Testis (tissue), 3 donors: Measurements from ENCODE around the gene HSF4. TPM values are rescaled to one million over a fixed set of nuclear protein-coding genes. Genes with fewer than 3 reads are reported as not detected.
A peak's percentile ranks its signal among the peaks of the same experiment; 100 is the strongest.

Source experiments
- DNase-seq: peaks from one replicate; pipeline ENCODE4 v3.0.0-alpha.2; 2019
- H3K27ac ChIP-seq, 2 donors: fragments of 200-600 bp; sonication (generic); one replicate each; pipeline ENCODE4 v1.5.1; 2019
- H3K27me3 ChIP-seq: fragments of 200-600 bp; sonication (generic); one replicate; pipeline ENCODE4 v1.5.1; 2019
- H3K36me3 ChIP-seq: fragments of 200-600 bp; sonication (generic); one replicate; pipeline ENCODE4 v1.5.1; 2017; ENCODE audit warnings: low read depth; ENCODE audit errors: missing control alignments
- H3K4me1 ChIP-seq: fragments of 200-600 bp; sonication (generic); one replicate; pipeline ENCODE4 v1.5.1; 2019
- H3K4me3 ChIP-seq, 2 donors: fragments of 200-600 bp; sonication (generic); one replicate each; pipeline ENCODE4 v1.5.1; 2017 to 2019
- H3K9me3 ChIP-seq: fragments of 200-600 bp; sonication (generic); one replicate; pipeline ENCODE4 v1.5.1; 2017
- POLR2A ChIP-seq: fragments of 450-650 bp; IDR thresholded peaks from one replicate; pipeline ENCODE4 v1.6.1; 2017; ENCODE audit warnings: antibody characterized with exemption, mild to moderate bottlenecking, moderate library complexity
- WGBS, 2 donors: methylation state at CpG; one replicate each; pipeline ENCODE4 v1.1.5; 2018; 5-methylcytosine and 5-hydroxymethylcytosine counted together
- intact Hi-C: fragments of 100-400 bp; cut with DNase I; formaldehyde crosslinking; loops from one replicate; pipeline ENCODE4 v1.15.1; 2023; ENCODE audit warnings: low total_unique reads
- polyA plus RNA-seq: library from polyadenylated mRNA; stranded (reverse); fragments of 350-450 nt; fragmentation: Illumina TruSeq; extraction: RNeasy Lipid Tissue Mini Kit (QIAGEN cat#74804); gene quantifications from one replicate; pipeline ENCODE4 v1.2.3, GENCODE V29; 2014; ENCODE audit warnings: low read depth, low replicate concordance; ENCODE audit not compliant: insufficient read depth
- total RNA-seq, 2 donors: library from RNA; depleted of rRNA; stranded (reverse); fragments of >200 nt; gene quantifications; one replicate each; pipeline ENCODE4 v1.2.3, GENCODE V29; 2016
- TF ChIP-seq, protein P1 (sequence below), 3 experiments: fragments of 450-650 bp in 2 of 3; fragments of 200-600 bp in 1 of 3; sonication (generic) in 1 of 3; IDR thresholded peaks; one replicate each; pipeline ENCODE4 v1.5.1; 2016 to 2019; ENCODE audit warnings: antibody characterized with exemption in 3 of 3, mild to moderate bottlenecking in 2 of 3, moderate library complexity in 1 of 3

Gene HSF4
- total and polyA plus RNA-seq, 3 donors from 2014 or later = 20.2 to 78.3 (median 63.4) TPM

DNA sequence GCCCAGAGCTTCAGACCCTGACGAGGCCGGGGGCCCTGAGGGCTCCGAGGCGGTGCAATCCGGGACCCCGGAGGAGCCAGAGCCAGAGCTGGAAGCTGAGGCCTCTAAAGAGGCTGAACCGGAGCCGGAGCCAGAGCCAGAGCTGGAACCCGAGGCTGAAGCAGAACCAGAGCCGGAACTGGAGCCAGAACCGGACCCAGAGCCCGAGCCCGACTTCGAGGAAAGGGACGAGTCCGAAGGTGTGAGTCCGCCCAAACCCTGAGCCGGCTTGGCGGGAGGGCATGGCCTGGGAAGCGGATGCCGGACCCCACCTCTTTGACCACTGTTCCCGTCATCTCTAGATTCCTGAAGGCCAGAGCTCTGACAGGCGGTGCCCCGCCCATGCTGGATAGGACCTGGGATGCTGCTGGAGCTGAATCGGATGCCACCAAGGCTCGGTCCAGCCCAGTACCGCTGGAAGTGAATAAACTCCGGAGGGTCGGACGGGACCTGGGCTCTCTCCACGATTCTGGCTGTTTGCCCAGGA lies 10.2 kb downstream of the HSF4 start:
- DNase-seq = no peak
- Histone ChIP-seq H3K4me1 (peaks cover 31% of the 10 kb centered on the region), H3K4me3 (peak overlapping the region; percentile 37 to 48), H3K27me3 (no peaks in the 10 kb centered on the region), H3K27ac (peak overlapping the region; percentile 61 to 82), H3K9me3 (no peaks in the 10 kb centered on the region), H3K36me3 (no peaks in the 10 kb centered on the region)
- TF ChIP-seq POLR2A = no peak
- TF ChIP-seq, protein P1, sequence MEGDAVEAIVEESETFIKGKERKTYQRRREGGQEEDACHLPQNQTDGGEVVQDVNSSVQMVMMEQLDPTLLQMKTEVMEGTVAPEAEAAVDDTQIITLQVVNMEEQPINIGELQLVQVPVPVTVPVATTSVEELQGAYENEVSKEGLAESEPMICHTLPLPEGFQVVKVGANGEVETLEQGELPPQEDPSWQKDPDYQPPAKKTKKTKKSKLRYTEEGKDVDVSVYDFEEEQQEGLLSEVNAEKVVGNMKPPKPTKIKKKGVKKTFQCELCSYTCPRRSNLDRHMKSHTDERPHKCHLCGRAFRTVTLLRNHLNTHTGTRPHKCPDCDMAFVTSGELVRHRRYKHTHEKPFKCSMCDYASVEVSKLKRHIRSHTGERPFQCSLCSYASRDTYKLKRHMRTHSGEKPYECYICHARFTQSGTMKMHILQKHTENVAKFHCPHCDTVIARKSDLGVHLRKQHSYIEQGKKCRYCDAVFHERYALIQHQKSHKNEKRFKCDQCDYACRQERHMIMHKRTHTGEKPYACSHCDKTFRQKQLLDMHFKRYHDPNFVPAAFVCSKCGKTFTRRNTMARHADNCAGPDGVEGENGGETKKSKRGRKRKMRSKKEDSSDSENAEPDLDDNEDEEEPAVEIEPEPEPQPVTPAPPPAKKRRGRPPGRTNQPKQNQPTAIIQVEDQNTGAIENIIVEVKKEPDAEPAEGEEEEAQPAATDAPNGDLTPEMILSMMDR (IDR thresholded peaks at IDR 0.05) = no peak
- intact Hi-C loops = no loop called here
- 41 to 63% methylated on average over 17 to 31 of the region's 31 CpGs for WGBS, 2 donors

DNA sequence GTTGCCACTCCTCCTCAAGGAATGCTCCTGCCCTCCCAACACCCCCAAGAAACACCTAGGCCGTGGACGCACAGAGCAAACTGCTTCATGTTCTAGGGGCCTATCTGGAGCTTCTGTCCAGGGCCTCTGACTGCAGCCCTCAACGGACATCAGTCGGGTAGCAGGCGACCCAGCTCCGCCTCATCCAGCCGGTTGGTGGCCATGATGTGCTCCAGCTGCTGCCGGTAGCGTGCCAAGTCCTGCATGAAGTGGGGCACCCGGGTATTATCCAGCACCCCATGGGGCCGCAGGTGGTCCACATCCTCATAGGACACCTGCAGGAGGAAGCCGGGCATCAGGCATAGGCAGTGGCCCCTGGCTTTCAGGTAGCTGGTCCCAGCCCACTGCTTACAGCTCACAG lies 12.1 kb downstream of the HSF4 start:
- no peak for DNase-seq
- Histone ChIP-seq H3K36me3 (no peaks in the 10 kb centered on the region), H3K4me1 (peaks cover 16% of the 10 kb centered on the region), H3K4me3 (no peak overlapping the region), H3K27me3 (no peaks in the 10 kb centered on the region), H3K27ac (no peak overlapping the region), H3K9me3 (no peaks in the 10 kb centered on the region)
- intact Hi-C loops = no loop called here
- 93 to 94% methylated on average over 3 to 11 of the region's 12 CpGs for WGBS, 2 donors
- TF ChIP-seq, protein P1 (IDR thresholded peaks at IDR 0.05) = no peak
- TF ChIP-seq POLR2A = no peak

GRCh38 chr16:67177743-67178699 lies 13.5 kb downstream of the HSF4 start:
- 3 to 18% methylated on average over 27 to 42 of the region's 73 CpGs for WGBS, 2 donors
- peak; percentile 65 for DNase-seq
- Histone ChIP-seq H3K36me3 (no peaks in the 10 kb centered on the region), H3K27me3 (no peaks in the 10 kb centered on the region), H3K4me1 (peaks cover 18% of the 10 kb centered on the region), H3K9me3 (no peaks in the 10 kb centered on the region), H3K4me3 (peak overlapping the region; percentile 37 to 53), H3K27ac (peak overlapping the region in 1 of 2 donors; percentile 69)
- intact Hi-C loops = no loop called here
- TF ChIP-seq, protein P1 (IDR thresholded peaks at IDR 0.05) = peak in 1 of 3 experiments; percentile 40
- TF ChIP-seq POLR2A = no peak

GRCh38 chr16:67179421-67180080 lies 15.0 kb downstream of the HSF4 start:
- Histone ChIP-seq H3K4me3 (no peak overlapping the region), H3K9me3 (no peaks in the 10 kb centered on the region), H3K4me1 (peaks cover 11% of the 10 kb centered on the region), H3K27ac (no peak overlapping the region), H3K36me3 (no peaks in the 10 kb centered on the region), H3K27me3 (no peaks in the 10 kb centered on the region)
- intact Hi-C loops = no loop called here
- 90 to 94% methylated on average over 9 to 13 of the region's 13 CpGs for WGBS, 2 donors
- DNase-seq = no peak
- TF ChIP-seq, protein P1 (IDR thresholded peaks at IDR 0.05) = no peak
- no peak for TF ChIP-seq POLR2A
